Superior temporal gyrus (tissue), 1 donor: Measurements from ENCODE around the gene COX7A2.

Experiments used
- DNase-seq: peaks from one replicate; pipeline ENCODE4 v3.0.0-alpha.2; 2016; ENCODE audit errors: extremely low spot score

Gene COX7A2

DNA sequence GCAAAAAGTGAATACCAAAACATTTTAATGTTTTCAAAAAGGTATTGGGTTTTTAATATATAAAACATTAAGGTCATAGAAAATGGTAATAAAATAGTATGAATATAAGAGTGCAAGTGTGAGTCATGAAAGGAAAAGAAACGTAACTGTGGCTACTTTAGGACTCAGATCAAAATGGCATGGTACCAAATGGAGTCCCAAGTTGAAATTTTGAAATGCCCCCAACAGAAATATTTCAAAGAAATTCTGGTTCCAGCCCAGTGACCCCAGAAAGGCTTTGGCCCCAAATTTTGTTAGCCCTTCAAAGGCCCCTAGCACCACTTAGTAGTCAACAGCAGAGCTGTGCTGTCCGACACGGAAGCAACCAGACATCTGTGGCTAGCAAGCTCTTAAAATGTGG, 43.7 kb downstream of the COX7A2 start:
- no peak for DNase-seq

DNA sequence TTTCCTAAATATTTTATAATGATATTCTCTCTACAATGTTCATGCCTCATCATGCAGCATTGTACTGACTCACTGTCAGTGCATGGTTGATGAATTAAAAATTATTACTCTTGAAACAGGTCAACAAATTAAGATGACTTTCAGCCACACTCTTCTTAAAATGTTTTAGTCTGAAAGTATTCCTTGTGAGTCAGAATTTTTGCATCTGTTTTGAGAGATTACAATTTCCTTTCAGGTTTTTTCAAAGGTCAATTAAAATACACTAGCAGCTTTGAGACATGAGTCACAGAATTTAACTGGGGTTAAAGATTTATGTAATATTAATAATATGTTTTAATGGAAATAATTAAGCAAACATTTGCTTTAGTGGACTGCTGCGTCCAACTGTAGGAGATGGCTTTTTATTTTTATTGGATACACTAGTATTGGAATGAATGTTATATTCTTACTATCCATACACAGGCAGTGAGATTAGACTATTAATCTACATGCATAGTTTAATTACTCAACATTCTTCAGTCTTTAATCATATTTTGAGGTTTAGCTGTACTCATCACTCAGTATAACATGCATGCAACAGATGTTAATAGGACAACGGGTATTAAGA, 47.4 kb downstream of the COX7A2 start:
- no peak for DNase-seq

DNA sequence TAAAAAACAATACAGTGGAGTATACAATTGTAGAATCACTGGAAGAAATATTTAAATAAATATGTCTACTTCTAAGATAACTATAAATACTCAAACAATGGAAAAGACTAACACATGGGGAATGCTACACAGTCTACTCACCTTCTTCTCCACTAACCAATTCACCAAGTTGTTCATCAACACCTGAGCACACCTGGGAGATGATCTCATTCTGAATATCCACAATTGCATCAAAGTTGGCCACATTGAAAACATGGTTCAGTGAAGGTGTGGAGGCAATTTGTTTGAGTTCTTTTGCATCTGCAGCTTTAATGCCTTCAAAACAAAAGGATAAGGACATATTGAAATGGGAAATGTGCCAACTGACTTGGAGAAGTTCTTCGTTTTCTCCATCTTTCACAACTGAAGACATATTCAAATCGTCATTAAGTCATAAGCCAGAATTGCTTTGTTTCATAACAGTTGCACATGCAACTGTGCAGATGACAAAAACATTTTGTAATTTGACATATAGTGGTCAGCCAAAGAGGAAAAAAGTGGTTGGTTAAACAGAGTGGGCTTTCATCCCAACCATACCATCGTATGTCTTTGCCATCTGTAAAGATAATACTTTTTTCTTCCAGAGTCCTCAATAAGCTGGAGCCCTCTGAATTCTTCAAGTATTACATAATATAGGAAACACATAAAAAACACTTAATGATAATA, 55.2 kb downstream of the COX7A2 start:
- DNase-seq: no peak
